AG04450 (cell line): Measurements from ENCODE around the gene HOXA11. TPM values are rescaled to one million over a fixed set of nuclear protein-coding genes. Genes with fewer than 3 reads are reported as not detected.

Experiments used
- CTCF ChIA-PET: fragments of 300-600, 350-600 bp; formaldehyde crosslinking; extraction: SDS; loops from one replicate; lab custom pipeline; 2022; ENCODE audit warnings: antibody characterized with exemption, inconsistent platforms; lab: Charles Lee
- POLR2A ChIA-PET: fragments of 350-600 bp; formaldehyde crosslinking; extraction: SDS; loops from one replicate; lab custom pipeline; 2021; ENCODE audit warnings: antibody characterized with exemption, inconsistent platforms; lab: Yijun Ruan, JAX
- DNase-seq: peaks from one replicate; pipeline ENCODE4 v3.0.0-alpha.2; 2011; ENCODE audit warnings: low read depth, low spot score
- H3K27ac ChIP-seq: one replicate; pipeline ENCODE4 v1.5.1; 2012; ENCODE audit warnings: low read depth, low read length, control low read depth
- H3K27me3 ChIP-seq: one replicate; pipeline ENCODE4 v1.6.0; 2012; ENCODE audit warnings: low read length; ENCODE audit not compliant: control insufficient read depth, insufficient read depth
- H3K4me3 ChIP-seq: 2 replicates; pipeline ENCODE4 v1.5.1; 2011; ENCODE audit warnings: mild to moderate bottlenecking, low read depth, low read length, control low read depth
- H3K9me3 ChIP-seq: 2 replicates; pipeline ENCODE4 v1.5.1; 2012; ENCODE audit warnings: low read length; ENCODE audit not compliant: control insufficient read depth, insufficient read depth
- polyA plus RNA-seq: library from polyadenylated mRNA; depleted of rRNA; stranded (reverse); fragments of >200 nt; gene quantifications from 2 replicates; pipeline ENCODE4 v1.2.3, GENCODE V29; 2011
- TF ChIP-seq, protein P1 (sequence below): IDR thresholded peaks from 2 replicates; pipeline ENCODE4 v1.5.1; 2011; ENCODE audit warnings: low read depth, low read length, control low read depth, inconsistent platforms

Gene HOXA11
- polyA plus RNA-seq, 1 experiment = 0.04 TPM

DNA sequence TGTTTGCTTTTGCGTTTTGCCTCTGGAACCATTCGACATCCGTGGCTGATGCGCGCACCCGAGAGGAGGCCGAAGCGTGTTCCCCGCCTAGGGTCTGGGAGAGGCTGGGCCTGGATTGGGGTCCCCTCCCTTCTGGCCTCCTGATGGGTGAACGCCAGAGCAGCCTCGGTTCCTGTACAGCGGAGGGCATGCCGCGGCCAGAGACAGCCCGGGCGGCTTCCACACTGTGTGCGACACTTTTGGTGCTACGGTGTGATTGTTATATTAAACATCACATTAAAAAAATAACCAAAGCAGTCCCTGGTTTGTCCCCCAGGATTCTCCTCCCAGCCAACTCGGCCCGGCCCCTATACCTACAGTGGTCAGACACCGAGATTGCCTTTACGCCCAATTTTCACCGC, 24.9 kb downstream of the HOXA11 start:
- peaks cover 21% of the 10 kb centered on the region; the same call in 1 of the 2 replicates for H3K9me3 ChIP-seq
- peaks cover 21% of the 10 kb centered on the region for H3K27me3 ChIP-seq
- TF ChIP-seq, protein P1, sequence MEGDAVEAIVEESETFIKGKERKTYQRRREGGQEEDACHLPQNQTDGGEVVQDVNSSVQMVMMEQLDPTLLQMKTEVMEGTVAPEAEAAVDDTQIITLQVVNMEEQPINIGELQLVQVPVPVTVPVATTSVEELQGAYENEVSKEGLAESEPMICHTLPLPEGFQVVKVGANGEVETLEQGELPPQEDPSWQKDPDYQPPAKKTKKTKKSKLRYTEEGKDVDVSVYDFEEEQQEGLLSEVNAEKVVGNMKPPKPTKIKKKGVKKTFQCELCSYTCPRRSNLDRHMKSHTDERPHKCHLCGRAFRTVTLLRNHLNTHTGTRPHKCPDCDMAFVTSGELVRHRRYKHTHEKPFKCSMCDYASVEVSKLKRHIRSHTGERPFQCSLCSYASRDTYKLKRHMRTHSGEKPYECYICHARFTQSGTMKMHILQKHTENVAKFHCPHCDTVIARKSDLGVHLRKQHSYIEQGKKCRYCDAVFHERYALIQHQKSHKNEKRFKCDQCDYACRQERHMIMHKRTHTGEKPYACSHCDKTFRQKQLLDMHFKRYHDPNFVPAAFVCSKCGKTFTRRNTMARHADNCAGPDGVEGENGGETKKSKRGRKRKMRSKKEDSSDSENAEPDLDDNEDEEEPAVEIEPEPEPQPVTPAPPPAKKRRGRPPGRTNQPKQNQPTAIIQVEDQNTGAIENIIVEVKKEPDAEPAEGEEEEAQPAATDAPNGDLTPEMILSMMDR = no peak
- ChIA-PET CTCF (interaction anchor here (0.6 to 3.8 kb wide), 18 partner anchors 8 to 1267 kb away, joined by 3 to 171 read pairs (median 8); partner anchors contain the start of genes HOXA3 and HOXA5), POLR2A (interaction anchor here (1.1 kb wide), 1 partner anchor 960 kb away, joined by 3 read pairs; no protein-coding TSS in a partner anchor)
- no peak overlapping the region for H3K4me3 ChIP-seq
- DNase-seq = no peak
- H3K27ac ChIP-seq = no peak overlapping the region

DNA sequence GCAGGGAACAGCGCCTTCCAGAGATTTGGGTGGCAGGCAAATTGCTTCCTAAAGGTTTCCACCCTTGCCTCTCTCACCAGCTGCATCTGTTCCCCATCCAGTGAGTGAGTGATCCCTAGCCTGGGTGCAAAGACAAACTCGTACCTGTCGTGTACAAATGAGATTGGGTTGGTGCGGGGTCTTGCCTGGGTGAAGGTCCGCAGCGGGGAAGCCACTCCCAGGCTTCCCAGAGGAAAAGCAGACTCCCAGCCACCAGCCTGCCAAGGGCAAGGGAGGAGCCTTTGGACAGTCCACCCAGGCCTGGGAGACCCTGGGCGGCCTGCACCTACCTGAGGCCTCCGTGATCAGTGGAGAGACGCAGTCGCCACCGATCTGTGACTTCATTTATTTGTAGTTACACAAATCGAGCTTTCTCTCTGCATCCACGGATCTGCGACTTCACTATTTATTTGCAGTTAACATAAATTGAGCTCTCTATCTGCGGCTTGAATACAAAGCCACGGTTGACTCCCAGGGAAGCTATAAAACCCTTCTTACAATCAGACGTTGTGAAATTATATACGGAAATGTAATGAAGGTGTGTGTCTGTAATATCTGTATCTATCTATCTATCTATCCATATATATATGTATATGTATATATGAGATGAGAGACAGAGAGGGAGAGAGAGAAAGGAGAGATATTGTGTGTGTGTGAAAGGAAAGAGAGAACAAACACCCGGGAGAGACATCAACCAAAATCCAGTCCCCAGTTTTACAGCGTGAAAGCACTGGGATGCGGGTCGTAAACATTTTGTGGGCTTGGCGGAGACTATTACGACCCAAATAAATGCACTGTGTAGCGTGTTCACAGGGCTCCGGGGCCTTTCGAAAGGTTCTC, 25.5 kb downstream of the HOXA11 start:
- peaks cover 16% of the 10 kb centered on the region for H3K27me3 ChIP-seq
- DNase-seq = no peak
- TF ChIP-seq, protein P1 = no peak
- no peak overlapping the region for H3K4me3 ChIP-seq
- no peak overlapping the region for H3K27ac ChIP-seq
- H3K9me3 ChIP-seq = peaks cover 17% of the 10 kb centered on the region; the same call in 1 of the 2 replicates
- ChIA-PET CTCF (interaction anchor here (0.6 to 1.6 kb wide), 8 partner anchors 16 to 1276 kb away, joined by 3 to 24 read pairs (median 6); partner anchors contain the start of gene HOXA5), POLR2A (no interaction called here)

- ChIA-PET CTCF (interaction anchor here (0.6 to 1.6 kb wide), 10 partner anchors 8 to 1275 kb away, joined by 3 to 24 read pairs (median 5); partner anchors contain the start of gene HOXA5), POLR2A (no interaction called here)
These were observed 26.4 kb downstream of the HOXA11 start for GRCh38 chr7:27158436-27159265.

DNA sequence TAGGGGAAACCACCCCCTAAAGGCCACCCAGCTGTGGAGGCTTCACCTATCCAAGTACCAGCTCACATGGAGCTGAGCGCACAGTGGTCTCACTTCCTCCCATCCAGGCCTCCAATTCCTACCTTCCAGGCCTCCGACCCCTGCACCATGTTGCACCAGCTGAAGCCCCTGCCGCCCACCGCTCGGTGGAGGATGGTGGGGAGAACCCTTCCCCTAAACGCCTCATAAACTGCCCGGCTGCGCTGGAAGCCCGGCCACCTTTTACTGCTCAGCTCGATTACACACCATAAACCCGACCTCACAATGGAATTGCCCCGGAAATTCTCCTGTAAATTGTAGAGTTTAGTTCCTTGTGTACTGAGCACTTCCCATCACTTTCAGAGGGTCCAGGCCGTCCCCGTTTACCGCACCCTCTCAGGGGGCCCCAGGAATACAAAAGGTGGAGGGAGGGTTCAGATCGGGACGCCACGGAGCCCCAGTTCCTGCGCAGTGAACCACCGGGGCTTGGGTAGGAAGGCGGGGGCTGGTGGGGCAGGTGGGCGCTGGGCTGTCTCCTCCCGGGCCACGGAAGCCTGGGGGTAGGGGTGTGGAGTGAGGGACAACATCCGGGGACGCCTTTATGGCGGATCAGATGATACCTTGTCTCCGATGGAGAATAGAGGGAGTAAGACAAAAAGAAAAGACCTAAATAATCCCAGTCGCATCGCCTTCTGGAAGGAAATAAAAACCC, 27.2 kb downstream of the HOXA11 start:
- Histone ChIP-seq H3K27ac (no peak overlapping the region), H3K4me3 (no peak overlapping the region), H3K27me3 (peaks cover 10% of the 10 kb centered on the region), H3K9me3 (peaks cover 14% of the 10 kb centered on the region; the same call in 1 of the 2 replicates)
- POLR2A ChIA-PET = no interaction called here
- DNase-seq = no peak
- CTCF ChIA-PET = interaction anchor here (0.6 to 1.9 kb wide), 9 partner anchors 14 to 1265 kb away, joined by 3 to 13 read pairs (median 5); partner anchors contain the start of gene HOXA5
- TF ChIP-seq, protein P1 = no peak

More at GRCh38 chr7:27158436-27159265, 26.4 kb downstream of the HOXA11 start:
- Histone ChIP-seq H3K9me3 (peaks cover 14% of the 10 kb centered on the region; the same call in 1 of the 2 replicates), H3K4me3 (no peak overlapping the region), H3K27me3 (peaks cover 13% of the 10 kb centered on the region), H3K27ac (no peak overlapping the region)
- TF ChIP-seq, protein P1 = no peak
- DNase-seq = no peak
